ENCODE results near the gene CFAP68.

DNA sequence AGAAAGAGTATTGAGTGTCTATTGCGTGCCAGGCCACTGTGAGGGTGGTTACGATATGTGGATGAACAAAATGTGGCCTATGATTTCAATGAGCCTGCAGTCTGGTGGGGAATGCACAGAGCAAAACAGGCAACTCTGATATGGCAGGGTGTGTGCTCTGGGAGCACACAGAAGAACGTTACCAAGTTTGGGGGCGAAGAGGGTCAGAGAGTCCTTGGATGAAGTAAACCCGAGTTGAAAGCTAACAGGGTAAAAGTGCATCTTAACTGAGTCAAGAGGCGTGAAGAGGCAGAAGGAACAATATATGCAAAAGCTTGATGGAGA is 258 bp downstream of the CFAP68 start:
- TF ChIP-seq, protein P1, sequence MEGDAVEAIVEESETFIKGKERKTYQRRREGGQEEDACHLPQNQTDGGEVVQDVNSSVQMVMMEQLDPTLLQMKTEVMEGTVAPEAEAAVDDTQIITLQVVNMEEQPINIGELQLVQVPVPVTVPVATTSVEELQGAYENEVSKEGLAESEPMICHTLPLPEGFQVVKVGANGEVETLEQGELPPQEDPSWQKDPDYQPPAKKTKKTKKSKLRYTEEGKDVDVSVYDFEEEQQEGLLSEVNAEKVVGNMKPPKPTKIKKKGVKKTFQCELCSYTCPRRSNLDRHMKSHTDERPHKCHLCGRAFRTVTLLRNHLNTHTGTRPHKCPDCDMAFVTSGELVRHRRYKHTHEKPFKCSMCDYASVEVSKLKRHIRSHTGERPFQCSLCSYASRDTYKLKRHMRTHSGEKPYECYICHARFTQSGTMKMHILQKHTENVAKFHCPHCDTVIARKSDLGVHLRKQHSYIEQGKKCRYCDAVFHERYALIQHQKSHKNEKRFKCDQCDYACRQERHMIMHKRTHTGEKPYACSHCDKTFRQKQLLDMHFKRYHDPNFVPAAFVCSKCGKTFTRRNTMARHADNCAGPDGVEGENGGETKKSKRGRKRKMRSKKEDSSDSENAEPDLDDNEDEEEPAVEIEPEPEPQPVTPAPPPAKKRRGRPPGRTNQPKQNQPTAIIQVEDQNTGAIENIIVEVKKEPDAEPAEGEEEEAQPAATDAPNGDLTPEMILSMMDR (IDR thresholded peaks at IDR 0.05; ENCODE audit: low read depth, low read length) = no peak
- TF ChIP-seq MYC (IDR thresholded peaks at IDR 0.05; ENCODE audit: low read depth, low read length) (no peak), POLR2A (IDR thresholded peaks at IDR 0.05; ENCODE audit: extremely low read depth, insufficient read length) (no peak)
- TF ChIP-seq, protein P2, sequence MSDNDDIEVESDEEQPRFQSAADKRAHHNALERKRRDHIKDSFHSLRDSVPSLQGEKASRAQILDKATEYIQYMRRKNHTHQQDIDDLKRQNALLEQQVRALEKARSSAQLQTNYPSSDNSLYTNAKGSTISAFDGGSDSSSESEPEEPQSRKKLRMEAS (IDR thresholded peaks at IDR 0.05; ENCODE audit: low read depth, low read length) = no peak
